ENCODE data around the gene FCHO2.

FCHO2 gene

GRCh38 chr5:73028991-73029595 lies 73.3 kb downstream of the FCHO2 start:
- no peak for DNase-seq (ENCODE audit: low spot score)

GRCh38 chr5:73030531-73030930 lies 74.7 kb downstream of the FCHO2 start:
- no peak for DNase-seq (ENCODE audit: low spot score)

- no peak for DNase-seq (ENCODE audit: low spot score)
These were observed 75.2 kb downstream of the FCHO2 start for GRCh38 chr5:73030995-73031394.

GRCh38 chr5:73031839-73032238 lies 76.0 kb downstream of the FCHO2 start:
- no peak for DNase-seq (ENCODE audit: low spot score)

GRCh38 chr5:73032635-73033034 lies 76.8 kb downstream of the FCHO2 start:
- DNase-seq (ENCODE audit: low spot score): no peak

GRCh38 chr5:73037545-73037944 lies 81.7 kb downstream of the FCHO2 start:
- no peak for DNase-seq (ENCODE audit: low spot score)

GRCh38 chr5:73039082-73039481 lies 83.2 kb downstream of the FCHO2 start:
- peak; percentile 31 for DNase-seq (ENCODE audit: low spot score)

GRCh38 chr5:73042993-73043392 lies 87.2 kb downstream of the FCHO2 start:
- DNase-seq (ENCODE audit: low spot score): no peak

GRCh38 chr5:73044546-73044945 lies 88.7 kb downstream of the FCHO2 start:
- DNase-seq (ENCODE audit: low spot score): no peak

GRCh38 chr5:73045623-73046022 lies 89.8 kb downstream of the FCHO2 start:
- DNase-seq (ENCODE audit: low spot score): no peak

- no peak for DNase-seq (ENCODE audit: low spot score)
These were observed 105.8 kb downstream of the FCHO2 start for GRCh38 chr5:73061593-73061992.

- no peak for DNase-seq (ENCODE audit: low spot score)
These were observed 110.6 kb downstream of the FCHO2 start for GRCh38 chr5:73066466-73066865.

GRCh38 chr5:73067213-73067612 lies 111.4 kb downstream of the FCHO2 start:
- no peak for DNase-seq (ENCODE audit: low spot score)

- no peak for DNase-seq (ENCODE audit: low spot score)
These were observed 125.3 kb downstream of the FCHO2 start for GRCh38 chr5:73081093-73081492.

GRCh38 chr5:73088026-73088425 lies 132.2 kb downstream of the FCHO2 start:
- no peak for DNase-seq (ENCODE audit: low spot score)

GRCh38 chr5:73093943-73094342 lies 138.1 kb downstream of the FCHO2 start:
- no peak for DNase-seq (ENCODE audit: low spot score)

GRCh38 chr5:73094415-73094814 lies 138.6 kb downstream of the FCHO2 start:
- DNase-seq (ENCODE audit: low spot score): no peak

- DNase-seq (ENCODE audit: low spot score): no peak
These were observed 139.9 kb downstream of the FCHO2 start for GRCh38 chr5:73095564-73096238.

- DNase-seq (ENCODE audit: low spot score): no peak
These were observed 140.4 kb downstream of the FCHO2 start for GRCh38 chr5:73096239-73096575.

GRCh38 chr5:73097740-73098139 lies 141.9 kb downstream of the FCHO2 start:
- no peak for DNase-seq (ENCODE audit: low spot score)

GRCh38 chr5:73100109-73100508 lies 144.3 kb downstream of the FCHO2 start:
- DNase-seq (ENCODE audit: low spot score): no peak

GRCh38 chr5:73103870-73104299 lies 148.0 kb downstream of the FCHO2 start:
- no peak for DNase-seq (ENCODE audit: low spot score)

- DNase-seq (ENCODE audit: low spot score): no peak
These were observed 148.5 kb downstream of the FCHO2 start for GRCh38 chr5:73104326-73104725.

GRCh38 chr5:73106335-73106734 lies 150.5 kb downstream of the FCHO2 start:
- no peak for DNase-seq (ENCODE audit: low spot score)

Measured in NAMALWA (cell line).